ENCODE measurements around the gene SLC30A3.
"Not testable (repeated sequence)": the region's sequence is repeated elsewhere in the genome, so short reads cannot be mapped to it uniquely, and the experiment has no call there.

- TF ChIP-seq CTCF (IDR thresholded peaks at IDR 0.05; ENCODE audit: poor library complexity, severe bottlenecking); POLR2AphosphoS5 (IDR thresholded peaks at IDR 0.05); EP300 (conservative IDR thresholded peaks at IDR 0.05; ENCODE audit: poor library complexity, severe bottlenecking); EZH2 (IDR thresholded peaks at IDR 0.05; ENCODE audit: borderline replicate concordance, insufficient read depth, low read length, poor library complexity, severe bottlenecking); SMC3 (conservative IDR thresholded peaks at IDR 0.05; ENCODE audit: poor library complexity); RAD21 (conservative IDR thresholded peaks at IDR 0.05); REST (IDR thresholded peaks at IDR 0.05; ENCODE audit: borderline replicate concordance); MXI1 (conservative IDR thresholded peaks at IDR 0.05; ENCODE audit: poor library complexity, severe bottlenecking); TAF1 (IDR thresholded peaks at IDR 0.05; ENCODE audit: low read depth): not testable (repeated sequence)
Observed at GRCh38 chr2:27272537-27273522, 10.0 kb upstream of the SLC30A3 start.

Data from neural cell (in vitro differentiated cells).